Left lung (tissue), 10 donors: ENCODE data around the gene ANKRD60. TPM values are rescaled to one million over a fixed set of nuclear protein-coding genes. Genes with fewer than 3 reads are reported as not detected.

Source experiments
- ATAC-seq: fragments of 200-7000 bp; cut with Tn5 transposase; one replicate; pipeline ENCODE4 v1.9.1; 2020; ENCODE audit warnings: moderate library complexity
- DNase-seq, 4 donors: peaks; one replicate each; pipeline ENCODE4 v3.0.0-alpha.2; 2013 to 2020
- H3K27ac ChIP-seq, 2 donors: fragments of 200-600 bp; sonication (generic) in 1 of 2; one replicate each; pipeline versions ENCODE4 v1.5.0 to v1.8.0; 2020 to 2021
- H3K27me3 ChIP-seq, 2 donors: fragments of 200-600 bp; sonication (generic) in 1 of 2; one replicate each; pipeline versions ENCODE4 v1.5.0 to v1.8.0; 2020 to 2021
- H3K36me3 ChIP-seq, 2 donors: fragments of 200-600 bp; sonication (generic) in 1 of 2; one replicate each; pipeline versions ENCODE4 v1.5.0 to v1.8.0; 2020 to 2021
- H3K4me1 ChIP-seq, 2 donors: fragments of 200-600 bp; one replicate each; pipeline ENCODE4 v1.8.0; 2021
- H3K4me3 ChIP-seq, 2 donors: fragments of 200-600 bp; sonication (generic) in 1 of 2; one replicate each; pipeline versions ENCODE4 v1.5.0 to v1.8.0; 2020 to 2021; ENCODE audit warnings: mild to moderate bottlenecking in 1 of 2
- H3K9me3 ChIP-seq, 2 donors: fragments of 200-600 bp; sonication (generic) in 1 of 2; one replicate each; pipeline versions ENCODE4 v1.5.0 to v1.8.0; 2020 to 2021
- intact Hi-C, 2 donors: fragments of 100-400 bp; cut with DNase I; formaldehyde crosslinking; loops; one replicate each; pipeline versions ENCODE4 v1.11.2 to v1.14.2; 2022
- polyA plus RNA-seq, 6 donors: library from polyadenylated mRNA; unstranded; fragments of 120-200 nt; gene quantifications; one replicate each; pipeline ENCODE4 v1.2.1, GENCODE V29; 2013; ENCODE audit not compliant: insufficient read length in 6 of 6
- total RNA-seq, 2 donors: library from RNA; stranded (reverse); fragmentation: NEBNext Ultra II Directional; extraction: Animal tissue kit (Norgen Biotek cat#: 25700); gene quantifications; one replicate each; pipeline ENCODE4 v1.2.1, GENCODE V29; 2021
- TF ChIP-seq, protein P1 (sequence below), 2 donors: fragments of 200-600 bp; sonication (generic) in 1 of 2; IDR thresholded peaks; one replicate each; pipeline versions ENCODE4 v1.5.0 to v1.8.0; 2021; ENCODE audit warnings: antibody characterized with exemption in 2 of 2
- donor health status: DM: no; HTN: yes; CAD: no.
- donor health status: DM: no; HTN: no; CAD: no.

Gene ANKRD60
- total and polyA plus RNA-seq, 8 donors, result not detected

DNA sequence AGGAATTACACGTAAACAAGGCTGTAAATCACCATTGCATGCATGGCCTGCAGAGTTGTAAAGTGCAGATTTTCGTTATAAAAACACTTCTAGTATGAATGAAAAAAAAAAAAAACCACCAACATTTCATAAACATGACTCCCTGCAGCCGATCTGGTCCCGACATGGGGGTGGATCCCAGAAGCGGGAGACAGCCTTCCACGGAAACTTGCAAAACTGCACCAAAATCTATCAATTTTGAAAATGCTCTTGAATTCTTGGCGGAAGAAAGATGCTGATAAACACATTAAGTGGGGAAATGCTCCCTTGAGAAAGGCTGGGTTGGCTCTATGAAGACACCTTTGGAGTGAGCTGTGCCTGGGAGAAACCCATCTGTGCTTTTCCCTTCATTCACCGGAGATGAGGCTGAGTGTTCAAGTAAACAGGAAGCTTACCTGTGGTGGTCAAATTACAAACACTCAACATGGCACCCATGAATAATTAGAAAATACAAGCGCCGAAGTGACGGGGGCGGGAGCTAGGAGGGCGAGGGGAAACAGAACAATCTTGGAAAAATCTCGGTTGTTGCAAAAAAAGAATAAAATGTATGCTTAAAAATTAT is 845 bp upstream of the ANKRD60 start:
- H3K36me3 ChIP-seq, result peaks cover 0 to 18% of the 10 kb centered on the region in 2 donors
- no peak overlapping the region for H3K27ac ChIP-seq
- peaks cover 0 to 6% of the 10 kb centered on the region in 2 donors for H3K4me1 ChIP-seq
- H3K4me3 ChIP-seq, result no peak overlapping the region
- DNase-seq (no peak), ATAC-seq (no peak)
- H3K27me3 ChIP-seq, result peaks cover 28 to 53% of the 10 kb centered on the region in 2 donors
- intact Hi-C loops, result no loop called here
- H3K9me3 ChIP-seq, result no peaks in the 10 kb centered on the region
- TF ChIP-seq, protein P1, sequence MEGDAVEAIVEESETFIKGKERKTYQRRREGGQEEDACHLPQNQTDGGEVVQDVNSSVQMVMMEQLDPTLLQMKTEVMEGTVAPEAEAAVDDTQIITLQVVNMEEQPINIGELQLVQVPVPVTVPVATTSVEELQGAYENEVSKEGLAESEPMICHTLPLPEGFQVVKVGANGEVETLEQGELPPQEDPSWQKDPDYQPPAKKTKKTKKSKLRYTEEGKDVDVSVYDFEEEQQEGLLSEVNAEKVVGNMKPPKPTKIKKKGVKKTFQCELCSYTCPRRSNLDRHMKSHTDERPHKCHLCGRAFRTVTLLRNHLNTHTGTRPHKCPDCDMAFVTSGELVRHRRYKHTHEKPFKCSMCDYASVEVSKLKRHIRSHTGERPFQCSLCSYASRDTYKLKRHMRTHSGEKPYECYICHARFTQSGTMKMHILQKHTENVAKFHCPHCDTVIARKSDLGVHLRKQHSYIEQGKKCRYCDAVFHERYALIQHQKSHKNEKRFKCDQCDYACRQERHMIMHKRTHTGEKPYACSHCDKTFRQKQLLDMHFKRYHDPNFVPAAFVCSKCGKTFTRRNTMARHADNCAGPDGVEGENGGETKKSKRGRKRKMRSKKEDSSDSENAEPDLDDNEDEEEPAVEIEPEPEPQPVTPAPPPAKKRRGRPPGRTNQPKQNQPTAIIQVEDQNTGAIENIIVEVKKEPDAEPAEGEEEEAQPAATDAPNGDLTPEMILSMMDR (IDR thresholded peaks at IDR 0.05), result no peak

DNA sequence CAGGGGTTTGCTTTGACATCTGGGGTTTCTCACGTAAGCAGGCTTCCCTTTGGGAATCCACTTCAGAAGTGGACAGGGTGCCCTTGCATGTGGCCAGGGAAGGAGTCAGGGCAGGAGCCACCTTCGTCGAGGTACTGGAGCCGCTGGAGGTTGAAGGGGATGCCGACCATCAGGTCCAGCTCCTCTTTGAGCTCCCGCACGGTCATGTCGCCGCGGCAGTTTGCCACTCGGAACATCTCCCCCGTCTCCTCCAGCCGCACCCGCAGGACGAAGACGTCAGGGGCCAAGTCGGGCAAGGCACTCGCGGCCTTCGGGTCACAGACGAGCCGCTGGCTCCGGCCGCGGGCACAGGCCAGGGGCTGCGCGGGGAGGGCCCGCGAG is 360 bp downstream of the ANKRD60 start:
- TF ChIP-seq, protein P1 (IDR thresholded peaks at IDR 0.05), result no peak
- no peak overlapping the region for H3K27ac ChIP-seq
- H3K4me1 ChIP-seq, result peaks cover 0 to 6% of the 10 kb centered on the region in 2 donors
- intact Hi-C loops, result no loop called here
- H3K4me3 ChIP-seq, result no peak overlapping the region
- ATAC-seq (peak; percentile 17), DNase-seq (no peak)
- peaks cover 0 to 16% of the 10 kb centered on the region in 2 donors for H3K36me3 ChIP-seq
- H3K27me3 ChIP-seq, result peaks cover 28 to 57% of the 10 kb centered on the region in 2 donors
- H3K9me3 ChIP-seq, result no peaks in the 10 kb centered on the region

DNA sequence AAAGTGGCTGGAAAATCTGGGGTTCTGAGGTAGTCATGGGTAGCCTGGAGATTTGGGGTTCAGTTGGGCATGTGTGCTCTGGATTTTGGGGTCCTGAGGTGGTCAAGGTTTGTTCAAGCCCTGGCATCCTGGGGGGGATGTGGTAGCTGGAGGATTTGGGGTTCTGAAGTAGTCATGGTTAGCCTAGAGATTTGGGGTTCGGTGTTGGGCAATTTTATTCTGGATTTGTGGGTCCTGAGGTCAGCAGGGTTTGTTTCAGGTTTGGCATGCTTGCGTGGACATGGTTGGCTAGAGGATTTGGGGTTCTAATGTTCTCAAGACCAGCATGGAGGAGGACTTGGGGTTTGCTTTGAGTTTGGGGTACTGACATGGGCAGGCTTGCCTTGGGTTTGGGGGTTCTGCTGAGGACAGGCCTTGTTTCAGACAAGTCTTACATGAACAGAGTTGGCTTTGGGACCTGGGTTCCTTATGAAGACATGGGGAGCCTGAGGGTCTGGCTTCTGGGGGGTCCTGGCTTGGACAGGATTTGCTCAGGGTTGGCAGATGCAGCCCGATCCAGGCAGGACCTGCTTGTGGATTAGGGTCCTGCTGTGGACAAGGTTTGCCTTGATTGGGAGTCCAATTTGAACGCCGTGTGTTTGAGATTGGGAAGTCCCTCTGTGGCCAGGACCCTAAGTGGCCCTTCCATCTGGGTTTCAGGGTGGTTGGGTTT is 906 bp downstream of the ANKRD60 start:
- H3K27ac ChIP-seq, result no peak overlapping the region
- no peak for ATAC-seq
- no peak overlapping the region for H3K4me3 ChIP-seq
- intact Hi-C loops, result no loop called here
- peaks cover 28 to 58% of the 10 kb centered on the region in 2 donors for H3K27me3 ChIP-seq
- no peak for DNase-seq
- peaks cover 0 to 13% of the 10 kb centered on the region in 2 donors for H3K36me3 ChIP-seq
- TF ChIP-seq, protein P1 (IDR thresholded peaks at IDR 0.05), result no peak
- H3K4me1 ChIP-seq, result peaks cover 0 to 6% of the 10 kb centered on the region in 2 donors
- no peaks in the 10 kb centered on the region for H3K9me3 ChIP-seq

DNA sequence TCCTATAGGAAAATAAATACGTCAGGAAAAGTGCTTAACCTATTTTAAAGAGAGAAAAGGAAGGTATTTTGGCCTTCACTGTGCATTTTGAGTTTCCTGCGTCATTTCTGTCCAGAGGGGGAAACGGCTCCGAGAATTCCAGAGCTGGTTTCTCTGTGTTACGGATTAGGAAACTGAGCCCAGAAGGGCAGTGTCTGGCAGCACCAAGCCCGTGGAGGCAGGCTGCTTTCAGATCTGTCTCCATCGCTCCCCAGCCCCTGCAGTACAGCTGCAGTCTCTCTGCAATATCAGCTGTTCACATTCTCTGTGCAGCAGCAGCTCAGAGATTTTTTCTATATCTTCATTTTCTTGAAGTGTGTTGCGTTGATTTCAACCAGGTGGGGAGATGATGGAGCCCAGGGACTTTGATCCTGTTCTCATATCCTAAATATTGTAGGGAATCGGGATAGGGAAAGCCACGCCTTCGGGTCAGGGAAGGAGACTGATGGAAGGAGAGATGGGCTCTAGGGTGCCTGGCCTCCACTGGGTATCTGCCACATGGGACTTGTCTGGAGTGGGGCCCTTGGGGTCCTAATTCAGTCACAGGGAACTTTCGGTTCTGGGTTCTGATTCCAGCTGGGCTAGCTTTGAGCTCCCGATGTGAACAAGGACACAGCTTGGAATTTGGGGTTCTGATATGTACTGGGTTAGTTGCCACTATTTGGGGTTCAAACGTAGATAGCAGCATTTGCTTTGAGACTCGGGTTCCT is 2.8 kb downstream of the ANKRD60 start:
- no peak for DNase-seq
- Histone ChIP-seq H3K27me3 (peaks cover 28 to 77% of the 10 kb centered on the region in 2 donors), H3K36me3 (no peaks in the 10 kb centered on the region), H3K27ac (no peak overlapping the region), H3K4me3 (no peak overlapping the region), H3K9me3 (no peaks in the 10 kb centered on the region), H3K4me1 (peaks cover 0 to 6% of the 10 kb centered on the region in 2 donors)
- no peak for ATAC-seq
- intact Hi-C loops, result no loop called here
- TF ChIP-seq, protein P1 (IDR thresholded peaks at IDR 0.05), result no peak

DNA sequence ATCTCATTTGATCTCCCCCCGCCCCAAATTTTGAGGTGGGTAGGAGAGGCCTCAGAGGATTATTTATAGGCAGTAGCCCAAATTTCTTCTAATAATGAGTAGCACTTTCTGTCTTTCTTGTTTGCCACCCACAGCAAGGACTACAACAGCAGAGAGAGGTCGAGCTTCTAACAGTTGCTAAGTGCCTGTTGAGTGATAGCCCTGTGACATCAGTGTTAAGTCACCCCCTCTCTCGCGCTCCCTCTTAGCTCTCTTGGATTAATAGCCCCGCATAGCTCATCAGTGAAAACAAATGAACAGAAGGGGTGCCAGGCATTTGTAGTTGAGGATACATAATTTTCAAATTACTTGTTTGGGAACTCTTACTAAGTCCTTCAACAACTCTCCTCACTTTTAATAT is 3.5 kb downstream of the ANKRD60 start:
- Histone ChIP-seq H3K36me3 (no peaks in the 10 kb centered on the region), H3K27me3 (peaks cover 28 to 74% of the 10 kb centered on the region in 2 donors), H3K4me3 (no peak overlapping the region), H3K4me1 (peaks cover 0 to 6% of the 10 kb centered on the region in 2 donors), H3K9me3 (no peaks in the 10 kb centered on the region), H3K27ac (no peak overlapping the region)
- DNase-seq, result no peak
- intact Hi-C loops, result no loop called here
- no peak for ATAC-seq
- TF ChIP-seq, protein P1 (IDR thresholded peaks at IDR 0.05), result no peak
